HepG2 (cell line): ENCODE measurements around the gene SLC6A9. TPM values are rescaled to one million over a fixed set of nuclear protein-coding genes. Genes with fewer than 3 reads are reported as not detected.
A peak's percentile ranks its signal among the peaks of the same experiment; 100 is the strongest.

Source experiments
- GPN1 ChIP-seq: sonication (generic); formaldehyde crosslinking; IDR thresholded peaks from 2 replicates; pipeline ENCODE4 v1.5.1; 2020; ENCODE audit warnings: missing genetic modification reagents, borderline replicate concordance
- GTF3A ChIP-seq: sonication (generic); formaldehyde crosslinking; conservative IDR thresholded peaks from 2 replicates; pipeline ENCODE4 v1.4.0; 2020; ENCODE audit warnings: mild to moderate bottlenecking, missing genetic modification reagents
- KDM2A ChIP-seq: sonication (generic); formaldehyde crosslinking; IDR thresholded peaks from 2 replicates; pipeline ENCODE4 v1.4.0; 2020; ENCODE audit warnings: low read depth, missing genetic modification reagents, borderline replicate concordance
- NFE2L1 ChIP-seq: sonication (generic); formaldehyde crosslinking; IDR thresholded peaks from 2 replicates; pipeline ENCODE4 v1.4.0; 2020; ENCODE audit warnings: missing genetic modification reagents, mild to moderate bottlenecking, borderline replicate concordance
- NR2C2 ChIP-seq: sonication (generic); formaldehyde crosslinking; IDR thresholded peaks from 2 replicates; pipeline ENCODE4 v1.4.0; 2020; ENCODE audit warnings: missing genetic modification reagents, mild to moderate bottlenecking, moderate library complexity, borderline replicate concordance
- STAG1 ChIP-seq: sonication (generic); formaldehyde crosslinking; IDR thresholded peaks from 2 replicates; pipeline ENCODE4 v1.4.0; 2020; ENCODE audit warnings: missing genetic modification reagents
- ZBTB3 ChIP-seq: sonication (generic); formaldehyde crosslinking; IDR thresholded peaks from 2 replicates; pipeline ENCODE4 v1.4.0; 2020; ENCODE audit warnings: low read depth, mild to moderate bottlenecking, moderate library complexity, missing genetic modification reagents, borderline replicate concordance
- ZBTB43 ChIP-seq: sonication (generic); formaldehyde crosslinking; conservative IDR thresholded peaks from 2 replicates; pipeline ENCODE4 v1.4.0; 2020; ENCODE audit warnings: missing genetic modification reagents
- ZNF124 ChIP-seq: sonication (generic); formaldehyde crosslinking; IDR thresholded peaks from 2 replicates; pipeline ENCODE4 v1.4.0; 2020; ENCODE audit warnings: missing genetic modification reagents
- ZNF274 ChIP-seq: sonication (generic); formaldehyde crosslinking; IDR thresholded peaks from 2 replicates; pipeline ENCODE4 v1.5.1; 2020; ENCODE audit warnings: mild to moderate bottlenecking, missing genetic modification reagents
- ZNF280B ChIP-seq: sonication (generic); formaldehyde crosslinking; IDR thresholded peaks from 2 replicates; pipeline ENCODE4 v1.5.0; 2020; ENCODE audit warnings: missing genetic modification reagents, mild to moderate bottlenecking, borderline replicate concordance
- ZNF432 ChIP-seq: sonication (generic); formaldehyde crosslinking; IDR thresholded peaks from 2 replicates; pipeline ENCODE4 v1.5.0; 2020; ENCODE audit warnings: missing genetic modification reagents, mild to moderate bottlenecking, borderline replicate concordance
- ZNF562 ChIP-seq: sonication (generic); formaldehyde crosslinking; IDR thresholded peaks from 2 replicates; pipeline ENCODE4 v1.8.0; 2022; ENCODE audit warnings: missing genetic modification reagents, borderline replicate concordance
- ZNF607 ChIP-seq: sonication (generic); formaldehyde crosslinking; IDR thresholded peaks from 2 replicates; pipeline ENCODE4 v1.5.1; 2020; ENCODE audit warnings: missing genetic modification reagents, mild to moderate bottlenecking, borderline replicate concordance
- ZNF609 ChIP-seq: sonication (generic); formaldehyde crosslinking; IDR thresholded peaks from 2 replicates; pipeline ENCODE4 v1.4.0; 2020; ENCODE audit warnings: mild to moderate bottlenecking, missing genetic modification reagents, borderline replicate concordance
- ZNF660 ChIP-seq: sonication (generic); formaldehyde crosslinking; IDR thresholded peaks from 2 replicates; pipeline ENCODE4 v1.5.1; 2020; ENCODE audit warnings: mild to moderate bottlenecking, low read depth, missing genetic modification reagents, borderline replicate concordance
- ZNF687 ChIP-seq: sonication (generic); formaldehyde crosslinking; IDR thresholded peaks from 2 replicates; pipeline ENCODE4 v1.5.1; 2020; ENCODE audit warnings: mild to moderate bottlenecking, missing genetic modification reagents, moderate library complexity
- ZNF737 ChIP-seq: sonication (generic); formaldehyde crosslinking; IDR thresholded peaks from 2 replicates; pipeline ENCODE4 v1.5.0; 2020; ENCODE audit warnings: missing genetic modification reagents, mild to moderate bottlenecking, borderline replicate concordance
- polyA plus RNA-seq, 8 experiments: library from polyadenylated mRNA; depleted of rRNA in 3 of 8; stranded (reverse) in 7 of 8; unstranded in 1 of 8; fragments of >200 nt; fragmentation: Illumina TruSeq in 4 of 8; extraction: Trizol in 4 of 8; gene quantifications; 2 replicates each; pipeline versions ENCODE4 v1.2.1 to v1.2.3, GENCODE V29; 2011 to 2016; ENCODE audit warnings: low read depth in 4 of 8, missing spikeins in 1 of 8, mixed read lengths in 1 of 8; ENCODE audit not compliant: insufficient read depth in 1 of 8
- total RNA-seq, 5 experiments: library from RNA; depleted of rRNA; stranded (reverse); fragments of >200 nt; fragmentation: Illumina TruSeq; extraction: Trizol; gene quantifications; 2 replicates each; pipeline ENCODE4 v1.2.3, GENCODE V29; 2016; ENCODE audit warnings: low read depth in 1 of 5

Gene SLC6A9
- total and polyA plus RNA-seq, 2 of the 13 experiments (the other 11 are each of a cell fraction or from before 2014, with no cell fraction given): 8.5 to 9.9 TPM

- TF ChIP-seq ZNF280B (no peak), ZBTB43 (no peak), NFE2L1 (CRISPR knock-in tag) (no peak), ZNF607 (CRISPR knock-in tag) (0 out of 2 replicates have a peak, but pooled peaks have one; percentile 39), ZNF660 (CRISPR knock-in tag) (no peak), KDM2A (no peak), ZNF562 (CRISPR knock-in tag) (no peak), ZNF687 (CRISPR knock-in tag) (peak; percentile 60), GTF3A (CRISPR knock-in tag) (no peak), GPN1 (no peak), ZNF609 (no peak), ZBTB3 (CRISPR knock-in tag) (no peak), NR2C2 (CRISPR knock-in tag) (no peak), ZNF274 (peak; percentile 50; the same call in 1 of the 2 replicates), ZNF737 (CRISPR knock-in tag) (no peak), STAG1 (no peak), ZNF432 (CRISPR knock-in tag) (no peak), ZNF124 (no peak)
Observed at GRCh38 chr1:43986712-43987111, 44.5 kb downstream of the SLC6A9 start (continued).
